GM23338 (cell line): Measurements from ENCODE around the gene CAMSAP1. TPM values are rescaled to one million over a fixed set of nuclear protein-coding genes. Genes with fewer than 3 reads are reported as not detected.

ENCODE experiments used
- ATAC-seq: fragments of 200-7000 bp; cut with Tn5 transposase; 3 replicates; pipeline ENCODE4 v1.9.1; 2020
- DNase-seq: peaks from one replicate; pipeline ENCODE4 v3.0.0-alpha.2; 2015; ENCODE audit warnings: low spot score
- H2AFZ ChIP-seq: fragments of 200-600 bp; sonication (generic); 2 replicates; pipeline ENCODE4 v1.8.0; 2016; ENCODE audit warnings: antibody characterized with exemption, mild to moderate bottlenecking, moderate library complexity
- H3F3A ChIP-seq: fragments of 200-600 bp; sonication (generic); replicated peaks from 2 replicates; pipeline ENCODE4 v1.8.0; 2017; ENCODE audit warnings: antibody characterized with exemption, mixed run types, low read depth
- H3K27ac ChIP-seq: fragments of 200-600 bp; sonication (generic); 2 replicates; pipeline ENCODE4 v1.6.1; 2016; ENCODE audit warnings: low read depth
- H3K27me3 ChIP-seq: fragments of 200-600 bp; sonication (generic); 2 replicates; pipeline ENCODE4 v1.8.0; 2016; ENCODE audit warnings: mild to moderate bottlenecking, mixed run types, moderate library complexity; ENCODE audit not compliant: insufficient read depth
- H3K36me3 ChIP-seq: fragments of 200-600 bp; sonication (generic); 2 replicates; pipeline ENCODE4 v1.8.0; 2016; ENCODE audit warnings: mild to moderate bottlenecking; ENCODE audit not compliant: insufficient read depth
- H3K4me1 ChIP-seq: fragments of 200-600 bp; sonication (generic); 2 replicates; pipeline ENCODE4 v1.8.0; 2016; ENCODE audit warnings: mild to moderate bottlenecking, moderate library complexity; ENCODE audit not compliant: insufficient read depth
- H3K4me2 ChIP-seq: fragments of 200-600 bp; sonication (generic); 2 replicates; pipeline ENCODE4 v1.7.1; 2017; ENCODE audit warnings: mixed run types
- H3K4me3 ChIP-seq: fragments of 200-600 bp; sonication (generic); 2 replicates; pipeline ENCODE4 v1.6.1; 2016; ENCODE audit warnings: mixed run types
- H3K79me2 ChIP-seq: fragments of 200-600 bp; sonication (generic); replicated peaks from 2 replicates; pipeline ENCODE4 v1.8.0; 2017; ENCODE audit warnings: mild to moderate bottlenecking; ENCODE audit not compliant: insufficient read depth
- H3K9me2 ChIP-seq: fragments of 200-600 bp; sonication (generic); 2 replicates; pipeline ENCODE4 v1.8.0; 2017; ENCODE audit not compliant: insufficient read depth
- H4K20me1 ChIP-seq: fragments of 200-600 bp; sonication (generic); replicated peaks from 2 replicates; pipeline ENCODE4 v1.8.0; 2017; ENCODE audit warnings: mild to moderate bottlenecking; ENCODE audit not compliant: insufficient read depth
- H3K27ac Mint-ChIP-seq: 2 replicates; pipeline ENCODE4 v1.8.0; 2020; ENCODE audit warnings: inconsistent platforms, mild to moderate bottlenecking, moderate library complexity, mixed read lengths
- H3K27me3 Mint-ChIP-seq: 3 replicates; pipeline ENCODE4 v1.8.0; 2022; ENCODE audit warnings: low read depth, mild to moderate bottlenecking, moderate library complexity, mixed read lengths, inconsistent platforms; ENCODE audit not compliant: insufficient read depth, poor library complexity
- H3K36me3 Mint-ChIP-seq: 3 replicates; pipeline ENCODE4 v1.8.0; 2021; ENCODE audit warnings: low read depth, mild to moderate bottlenecking, inconsistent platforms, moderate library complexity, mixed read lengths
- H3K4me1 Mint-ChIP-seq: 3 replicates; pipeline ENCODE4 v1.8.0; 2020; ENCODE audit warnings: mild to moderate bottlenecking, inconsistent platforms, mixed read lengths
- H3K4me3 Mint-ChIP-seq: 3 replicates; pipeline ENCODE4 v1.8.0; 2021; ENCODE audit warnings: moderate library complexity, mild to moderate bottlenecking, inconsistent platforms, mixed read lengths
- H3K9me3 Mint-ChIP-seq: 3 replicates; pipeline ENCODE4 v1.8.0; 2020; ENCODE audit warnings: moderate library complexity, mild to moderate bottlenecking, inconsistent platforms, mixed read lengths
- CREB1 ChIP-seq: fragments of 250-450 bp; sonication (Bioruptor Pico); IDR thresholded peaks from 2 replicates; pipeline ENCODE4 v1.5.0; 2020; ENCODE audit warnings: low read depth, mild to moderate bottlenecking, moderate library complexity
- CTCF ChIP-seq, 2 experiments: fragments of 200-600 bp in 1 of 2; sonication (generic) in 1 of 2; conservative IDR thresholded peaks; 2 replicates each; pipeline versions ENCODE4 v1.5.1 to v1.6.1; 2016 to 2017; ENCODE audit warnings: antibody characterized with exemption in 2 of 2, low read depth in 2 of 2, mild to moderate bottlenecking in 2 of 2, moderate library complexity in 1 of 2
- EZH2 ChIP-seq: fragments of 200-600 bp; sonication (generic); IDR thresholded peaks from one replicate; pipeline ENCODE4 v1.8.0; 2017; ENCODE audit warnings: antibody characterized with exemption, mild to moderate bottlenecking, low read depth; ENCODE audit not compliant: unreplicated experiment
- EZH2phosphoT487 ChIP-seq: fragments of 200-600 bp; sonication (generic); IDR thresholded peaks from one replicate; pipeline ENCODE4 v1.8.1; 2018; ENCODE audit warnings: antibody characterized with exemption; ENCODE audit not compliant: unreplicated experiment
- NANOG ChIP-seq: IDR thresholded peaks from 2 replicates; pipeline ENCODE4 v1.6.1; 2016; ENCODE audit warnings: antibody characterized with exemption, borderline replicate concordance
- POLR2AphosphoS5 ChIP-seq: IDR thresholded peaks from 2 replicates; pipeline ENCODE4 v1.6.1; 2016; ENCODE audit warnings: antibody characterized with exemption, low read depth
- REST ChIP-seq: IDR thresholded peaks from one replicate; pipeline ENCODE4 v1.6.1; 2018; ENCODE audit warnings: antibody characterized with exemption; ENCODE audit not compliant: unreplicated experiment
- polyA plus RNA-seq: library from polyadenylated mRNA; unstranded; fragments of >200 nt; fragmentation: Nextera tagmentation; extraction: Ambion mirVana; gene quantifications from 2 replicates; pipeline ENCODE4 v1.2.1, GENCODE V29; 2016
- total RNA-seq: library from RNA; depleted of rRNA; stranded (reverse); fragments of >200 nt; shearing (Covaris generic); gene quantifications from 2 replicates; pipeline ENCODE4 v1.2.3, GENCODE V29; 2014
- TF ChIP-seq, protein P1 (sequence below): IDR thresholded peaks from 2 replicates; pipeline ENCODE4 v1.6.1; 2016; ENCODE audit warnings: antibody characterized with exemption

CAMSAP1 gene
- total and polyA plus RNA-seq, 2 experiments from 2014 or later: 6.9 to 75.4 TPM

DNA sequence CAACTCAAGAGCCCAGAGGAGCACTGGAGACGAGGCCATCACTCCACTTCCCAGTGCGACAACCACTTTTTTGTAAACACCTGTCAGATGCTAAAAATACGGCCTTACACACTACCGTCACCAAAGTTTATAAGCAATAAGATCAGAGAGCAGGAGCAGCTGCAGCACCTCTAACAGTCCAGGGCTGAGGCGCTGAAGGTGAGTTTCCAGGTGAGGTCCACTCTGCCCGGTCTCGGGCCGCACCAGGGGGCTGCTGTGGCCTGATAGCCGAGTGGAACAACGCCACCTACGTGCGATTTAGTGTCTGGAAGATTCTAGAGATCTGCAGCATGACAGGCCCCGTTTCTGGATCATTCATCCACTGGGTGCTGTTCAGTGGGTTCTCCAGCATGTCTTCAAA lies 25.8 kb upstream of the CAMSAP1 start:
- Histone ChIP-seq H3K79me2 (no peaks in the 10 kb centered on the region), H3K4me2 (no peak overlapping the region), H2AFZ (no peak overlapping the region), H3K36me3 (peaks cover 27% of the 10 kb centered on the region), H3F3A (no peaks in the 10 kb centered on the region), H3K27me3 (no peaks in the 10 kb centered on the region), H3K9me2 (no peaks in the 10 kb centered on the region), H3K4me1 (no peaks in the 10 kb centered on the region), H3K4me3 (no peak overlapping the region), H4K20me1 (no peaks in the 10 kb centered on the region; the same call in 1 of the 2 replicates), H3K27ac (no peak overlapping the region)
- H3K4me1 Mint-ChIP-seq: no peaks in the 10 kb centered on the region; the same call in 2 of the 3 replicates
- H3K27me3 Mint-ChIP-seq: peaks cover 7% of the 10 kb centered on the region
- no peak overlapping the region; the same call in 2 of the 3 replicates for H3K4me3 Mint-ChIP-seq
- peaks cover 64% of the 10 kb centered on the region for H3K36me3 Mint-ChIP-seq
- no peak for ATAC-seq
- peaks cover 10% of the 10 kb centered on the region; the same call in 2 of the 3 replicates for H3K9me3 Mint-ChIP-seq
- DNase-seq: no peak
- TF ChIP-seq EZH2phosphoT487 (no peak), CTCF (conservative IDR thresholded peaks at IDR 0.05; ENCODE audit: low read depth in 2 of 2) (peak in 1 of 2 experiments; percentile 25; a peak in 1 of 4 replicates)
- no peak overlapping the region for H3K27ac Mint-ChIP-seq

DNA sequence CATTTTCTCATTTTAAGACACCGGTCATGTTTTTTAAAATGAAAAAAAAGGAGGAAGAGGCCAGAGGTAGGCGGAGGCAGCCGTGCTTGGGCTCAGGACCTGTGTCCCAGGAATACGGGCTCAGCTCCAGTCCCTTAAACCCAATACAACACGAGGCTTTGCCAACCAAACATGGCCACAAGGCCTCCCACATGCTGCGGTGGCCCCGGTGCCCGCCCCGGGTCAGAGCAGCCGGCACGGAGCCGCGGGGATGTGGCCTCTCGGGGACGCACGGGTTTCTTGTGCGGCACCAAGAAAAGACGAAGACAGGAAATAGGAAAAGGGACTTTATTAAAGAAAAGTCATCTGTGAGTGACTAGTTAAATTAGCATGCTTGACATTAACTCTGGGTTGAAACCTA lies 25.3 kb upstream of the CAMSAP1 start:
- Histone ChIP-seq H3K79me2 (no peaks in the 10 kb centered on the region), H3K9me2 (no peaks in the 10 kb centered on the region), H3K4me3 (no peak overlapping the region), H3K27ac (no peak overlapping the region), H3K36me3 (peaks cover 25% of the 10 kb centered on the region), H3K4me1 (no peaks in the 10 kb centered on the region), H3F3A (no peaks in the 10 kb centered on the region), H4K20me1 (no peaks in the 10 kb centered on the region; the same call in 1 of the 2 replicates), H2AFZ (no peak overlapping the region), H3K27me3 (no peaks in the 10 kb centered on the region), H3K4me2 (no peak overlapping the region)
- H3K36me3 Mint-ChIP-seq: peaks cover 59% of the 10 kb centered on the region
- DNase-seq: no peak
- peaks cover 11% of the 10 kb centered on the region for H3K27me3 Mint-ChIP-seq
- peaks cover 10% of the 10 kb centered on the region; the same call in 2 of the 3 replicates for H3K9me3 Mint-ChIP-seq
- H3K4me3 Mint-ChIP-seq: no peak overlapping the region
- H3K27ac Mint-ChIP-seq: no peak overlapping the region
- no peaks in the 10 kb centered on the region; the same call in 2 of the 3 replicates for H3K4me1 Mint-ChIP-seq
- no peak for ATAC-seq
- TF ChIP-seq EZH2 (no peak), REST (no peak), CTCF (conservative IDR thresholded peaks at IDR 0.05; ENCODE audit: low read depth in 2 of 2) (no peak), NANOG (no peak), POLR2AphosphoS5 (no peak), EZH2phosphoT487 (no peak), CREB1 (CRISPR knock-in tag) (no peak)
- TF ChIP-seq, protein P1, sequence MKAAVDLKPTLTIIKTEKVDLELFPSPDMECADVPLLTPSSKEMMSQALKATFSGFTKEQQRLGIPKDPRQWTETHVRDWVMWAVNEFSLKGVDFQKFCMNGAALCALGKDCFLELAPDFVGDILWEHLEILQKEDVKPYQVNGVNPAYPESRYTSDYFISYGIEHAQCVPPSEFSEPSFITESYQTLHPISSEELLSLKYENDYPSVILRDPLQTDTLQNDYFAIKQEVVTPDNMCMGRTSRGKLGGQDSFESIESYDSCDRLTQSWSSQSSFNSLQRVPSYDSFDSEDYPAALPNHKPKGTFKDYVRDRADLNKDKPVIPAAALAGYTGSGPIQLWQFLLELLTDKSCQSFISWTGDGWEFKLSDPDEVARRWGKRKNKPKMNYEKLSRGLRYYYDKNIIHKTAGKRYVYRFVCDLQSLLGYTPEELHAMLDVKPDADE: no peak
